H1 (cell line): Measurements from ENCODE around the gene KIF25. TPM values are rescaled to one million over a fixed set of nuclear protein-coding genes. Genes with fewer than 3 reads are reported as not detected.

Experiments
- CTCF ChIA-PET: fragments of 300-600 bp; sonication (Branson Sonifier 250); formaldehyde crosslinking; loops from one replicate; lab custom pipeline; 2021; ENCODE audit not compliant: partially characterized antibody; lab: Charles Lee
- POLR2A ChIA-PET: fragments of 300-600 bp; sonication (Branson Sonifier 250); formaldehyde crosslinking; loops from one replicate; lab custom pipeline; 2021; ENCODE audit warnings: inconsistent platforms; ENCODE audit not compliant: partially characterized antibody; lab: Charles Lee
- DNase-seq, 2 experiments: peaks; one replicate each; pipeline versions ENCODE4 v3.0.0 to v3.0.0-alpha.2; 2010 to 2022; ENCODE audit warnings: low spot score in 2 of 2, low read depth in 1 of 2, mixed read lengths in 1 of 2
- FAIRE-seq: peaks from 2 replicates; lab custom pipeline; 2011; peaks lifted over from hg19 to GRCh38; lab: Jason Lieb, UNC
- H2AFZ ChIP-seq: 2 replicates; pipeline ENCODE4 v1.8.1; 2012; ENCODE audit warnings: low read length, inconsistent platforms
- H2AK5ac ChIP-seq: 2 replicates; pipeline ENCODE4 v1.6.1; 2013; ENCODE audit warnings: low read depth, low read length
- H2BK120ac ChIP-seq: replicated peaks from 2 replicates; pipeline ENCODE3; 2013; ENCODE audit warnings: low read depth, low read length, inconsistent platforms
- H2BK12ac ChIP-seq: 2 replicates; pipeline ENCODE4 v1.6.1; 2013; ENCODE audit warnings: low read depth, low read length
- H2BK15ac ChIP-seq: 2 replicates; pipeline ENCODE4 v1.6.1; 2013; ENCODE audit warnings: low read length
- H2BK20ac ChIP-seq: 2 replicates; pipeline ENCODE4 v1.6.1; 2013; ENCODE audit warnings: low read length
- H2BK5ac ChIP-seq: 2 replicates; pipeline ENCODE4 v1.6.1; 2013; ENCODE audit warnings: low read depth, low read length
- H3K14ac ChIP-seq: 2 replicates; pipeline ENCODE4 v1.6.1; 2013; ENCODE audit warnings: inconsistent platforms; ENCODE audit not compliant: insufficient read length
- H3K18ac ChIP-seq: 2 replicates; pipeline ENCODE4 v1.6.1; 2013; ENCODE audit warnings: low read length; ENCODE audit errors: extremely low read depth
- H3K23ac ChIP-seq: 2 replicates; pipeline ENCODE4 v1.6.1; 2013; ENCODE audit warnings: inconsistent platforms; ENCODE audit not compliant: insufficient read length
- H3K23me2 ChIP-seq: 2 replicates; pipeline ENCODE4 v1.6.1; 2013; ENCODE audit warnings: low read depth, low read length
- H3K27ac ChIP-seq: 2 replicates; pipeline ENCODE4 v1.6.1; 2011; ENCODE audit warnings: low read depth, low read length, inconsistent platforms
- H3K27me3 ChIP-seq, 4 experiments: replicated peaks in 1 of 4; 1 replicate in 1 of 4; 2 replicates in 3 of 4; pipeline versions ENCODE4 v1.6.1 to v1.8.1; 2011 to 2013; ENCODE audit warnings: low read length in 3 of 4, mild to moderate bottlenecking in 3 of 4, inconsistent platforms in 2 of 4, mixed read lengths in 2 of 4, moderate library complexity in 1 of 4; ENCODE audit not compliant: control insufficient read depth in 3 of 4, insufficient read depth in 3 of 4; ENCODE audit errors: extremely low read depth in 1 of 4
- H3K36me3 ChIP-seq, 4 experiments: 2 replicates each; pipeline versions ENCODE4 v1.6.1 to v1.8.1; 2011 to 2013; ENCODE audit warnings: mild to moderate bottlenecking in 4 of 4, low read length in 3 of 4, moderate library complexity in 2 of 4, control low read depth in 1 of 4, inconsistent platforms in 1 of 4; ENCODE audit not compliant: insufficient read depth in 4 of 4, control insufficient read depth in 2 of 4
- H3K4ac ChIP-seq: replicated peaks from 2 replicates; pipeline ENCODE3; 2013; ENCODE audit warnings: low read length, low read depth, mixed read lengths, inconsistent platforms; ENCODE audit not compliant: insufficient read length
- H3K4me1 ChIP-seq, 4 experiments: replicated peaks in 1 of 4; 1 replicate in 1 of 4; 2 replicates in 3 of 4; pipeline versions ENCODE4 v1.6.1 to v1.8.1; 2011 to 2013; ENCODE audit warnings: low read length in 3 of 4, inconsistent platforms in 2 of 4, mixed read lengths in 1 of 4; ENCODE audit not compliant: insufficient read depth in 4 of 4, control insufficient read depth in 3 of 4
- H3K4me2 ChIP-seq, 2 experiments: 2 replicates each; pipeline versions ENCODE4 v1.6.1 to v1.8.1; 2011 to 2013; ENCODE audit warnings: low read depth in 2 of 2, low read length in 2 of 2, control low read depth in 1 of 2, inconsistent platforms in 1 of 2, mild to moderate bottlenecking in 1 of 2; ENCODE audit not compliant: insufficient read depth in 1 of 2
- H3K4me3 ChIP-seq, 4 experiments: fragments of 200-600, 300-600 bp in 1 of 4; sonication (generic), shearing (Covaris generic), sonication (Bioruptor Twin) in 1 of 4; 2 replicates each; pipeline versions ENCODE4 v1.5.1 to v1.8.1; 2011 to 2016; ENCODE audit warnings: low read length in 4 of 4, low read depth in 3 of 4, control low read depth in 2 of 4, inconsistent platforms in 2 of 4, mild to moderate bottlenecking in 2 of 4, mixed read lengths in 1 of 4, moderate library complexity in 1 of 4; ENCODE audit not compliant: insufficient read depth in 2 of 4; ENCODE audit errors: extremely low read depth in 1 of 4
- H3K56ac ChIP-seq: replicated peaks from 2 replicates; pipeline ENCODE3; 2013; ENCODE audit warnings: low read depth, mild to moderate bottlenecking, mixed read lengths, low read length, inconsistent platforms; ENCODE audit not compliant: insufficient read length
- H3K79me1 ChIP-seq: 2 replicates; pipeline ENCODE4 v1.6.1; 2013; ENCODE audit warnings: low read depth, low read length, control low read depth
- H3K79me2 ChIP-seq, 2 experiments: 2 replicates each; pipeline versions ENCODE4 v1.6.1 to v1.8.1; 2012 to 2013; ENCODE audit warnings: low read length in 2 of 2, mild to moderate bottlenecking in 2 of 2, inconsistent platforms in 1 of 2; ENCODE audit not compliant: insufficient read depth in 2 of 2, control insufficient read depth in 1 of 2
- H3K9ac ChIP-seq, 4 experiments: replicated peaks in 1 of 4; 1 replicate in 1 of 4; 2 replicates in 3 of 4; pipeline versions ENCODE4 v1.6.1 to v1.8.1; 2011 to 2013; ENCODE audit warnings: low read depth in 3 of 4, low read length in 3 of 4, control low read depth in 2 of 4, mild to moderate bottlenecking in 2 of 4, moderate library complexity in 2 of 4, inconsistent platforms in 1 of 4; ENCODE audit errors: extremely low read depth in 1 of 4
- H3K9me3 ChIP-seq, 2 experiments: 2 replicates each; pipeline versions ENCODE4 v1.6.1 to v1.8.1; 2012 to 2013; ENCODE audit warnings: mild to moderate bottlenecking in 2 of 2, moderate library complexity in 2 of 2, control low read depth in 1 of 2, inconsistent platforms in 1 of 2, low read depth in 1 of 2, low read length in 1 of 2, mixed read lengths in 1 of 2; ENCODE audit not compliant: insufficient read depth in 2 of 2
- H4K20me1 ChIP-seq, 2 experiments: replicated peaks in 1 of 2; 2 replicates each; pipeline versions ENCODE3 to v1.8.1; 2011 to 2013; ENCODE audit warnings: inconsistent platforms in 2 of 2, low read length in 2 of 2, mild to moderate bottlenecking in 1 of 2; ENCODE audit not compliant: insufficient read depth in 2 of 2, control insufficient read depth in 1 of 2
- H4K5ac ChIP-seq: 2 replicates; pipeline ENCODE4 v1.6.1; 2013; ENCODE audit warnings: low read length, low read depth, mixed read lengths, inconsistent platforms; ENCODE audit not compliant: insufficient read length
- H4K8ac ChIP-seq: 2 replicates; pipeline ENCODE4 v1.8.0; 2013; ENCODE audit warnings: mild to moderate bottlenecking, moderate library complexity, low read length, inconsistent platforms; ENCODE audit not compliant: insufficient read depth; ENCODE audit errors: extremely low read depth
- H4K91ac ChIP-seq: replicated peaks from 2 replicates; pipeline ENCODE3; 2013; ENCODE audit warnings: low read length, mixed read lengths, inconsistent platforms; ENCODE audit not compliant: insufficient read length
- HDAC6 ChIP-seq: IDR thresholded peaks from one replicate; pipeline ENCODE4 v1.7.1; 2012; ENCODE audit warnings: low read depth, mild to moderate bottlenecking, inconsistent platforms, low read length, moderate library complexity
- MAFK ChIP-seq: IDR thresholded peaks from 2 replicates; pipeline ENCODE4 v1.6.1; 2012; ENCODE audit warnings: low read depth, mild to moderate bottlenecking, improper control_type of control experiment, low read length
- TBP ChIP-seq: IDR thresholded peaks from 2 replicates; pipeline ENCODE4 v1.6.1; 2011; ENCODE audit warnings: low read depth, low read length, improper control_type of control experiment
- TCF12 ChIP-seq: IDR thresholded peaks from 2 replicates; pipeline ENCODE4 v1.6.1; 2011; ENCODE audit warnings: low read depth, mild to moderate bottlenecking, low read length
- ZNF274 ChIP-seq: IDR thresholded peaks from 2 replicates; pipeline ENCODE4 v1.7.0; 2012; ENCODE audit warnings: low read length, borderline replicate concordance; ENCODE audit errors: extremely low read depth
- WGBS, 2 experiments: shearing (Covaris generic) in 1 of 2; methylation state at CpG; one replicate each; pipeline versions ENCODE4 v1.1.6 to v1.1.7; 2013 to 2015; ENCODE audit warnings: low lambda C conversion rate in 2 of 2, mixed read lengths in 2 of 2, inconsistent platforms in 1 of 2, low coverage in 1 of 2, missing lambda C conversion rate in 1 of 2; ENCODE audit not compliant: insufficient replicate concordance in 2 of 2, insufficient coverage in 1 of 2, insufficient read length in 1 of 2; ENCODE audit errors: extremely low coverage in 1 of 2, missing lambda C conversion rate in 1 of 2; 5-methylcytosine and 5-hydroxymethylcytosine counted together
- polyA plus RNA-seq, 7 experiments: library from polyadenylated mRNA; depleted of rRNA in 3 of 7; stranded (reverse) in 5 of 7; unstranded in 2 of 7; fragments of >200 nt in 5 of 7; fragments of 200-250 nt in 2 of 7; gene quantifications; 1 replicate in 5 of 7; 2 replicates in 1 of 7; 4 replicates in 1 of 7; pipeline versions ENCODE4 v1.2.1 to v1.2.3, GENCODE V29; 2011 to 2013; ENCODE audit warnings: missing spikeins in 2 of 7, mixed read lengths in 2 of 7
- total RNA-seq: library from RNA; stranded (reverse); fragmentation: NEBNext Ultra II Directional; extraction: Animal tissue kit (Norgen Biotek cat#: 25700); gene quantifications from 2 replicates; pipeline ENCODE4 v1.2.1, GENCODE V29; 2021

KIF25 gene
- total and polyA plus RNA-seq, 2 of the 8 experiments (the other 6 are each of a cell fraction or from before 2014, with no cell fraction given): 1.5 to 2.0 TPM

- Histone ChIP-seq H4K20me1 (no peaks in the 10 kb centered on the region), H4K5ac (no peak overlapping the region), H2BK15ac (no peak overlapping the region), H3K4ac (no peak overlapping the region), H2AFZ (no peak overlapping the region), H3K18ac (no peak overlapping the region), H3K27me3 (no peaks in the 10 kb centered on the region), H3K14ac (no peak overlapping the region), H3K79me2 (no peaks in the 10 kb centered on the region), H2AK5ac (no peak overlapping the region), H3K23me2 (no peaks in the 10 kb centered on the region), H3K4me3 (no peak overlapping the region), H3K9ac (no peak overlapping the region), H3K27ac (no peak overlapping the region), H3K56ac (no peak overlapping the region), H3K23ac (no peak overlapping the region), H3K4me1 (peaks cover 0 to 2% (median 0%) of the 10 kb centered on the region in 4 experiments; a peak in 2 of 7 replicates), H3K9me3 (no peaks in the 10 kb centered on the region), H2BK120ac (no peak overlapping the region), H2BK20ac (no peak overlapping the region), H2BK5ac (no peak overlapping the region), H3K4me2 (no peak overlapping the region), H3K36me3 (no peaks in the 10 kb centered on the region), H4K8ac (no peak overlapping the region), H3K79me1 (no peaks in the 10 kb centered on the region), H2BK12ac (no peak overlapping the region), H4K91ac (no peak overlapping the region)
- TF ChIP-seq TCF12 (no peak), ZNF274 (no peak), MAFK (no peak), TBP (no peak), HDAC6 (no peak)
- POLR2A ChIA-PET: no interaction called here
- CTCF ChIA-PET: interaction anchor here (1.0 kb wide), 1 partner anchor 10 kb away, joined by 3 read pairs; no protein-coding TSS in a partner anchor
- FAIRE-seq (no peak), DNase-seq (no peak)
- WGBS, 2 experiments: 83% methylated on average over 10 of the region's 16 CpGs; no CpG with 5 or more reads in 1 of the 2 experiments
These were observed 30.1 kb downstream of the KIF25 start for GRCh38 chr6:168027521-168027920.
